Natural killer cell treated with Interleukin-12 subunit alpha and Interleukin-12 subunit beta and Interleukin-15 and Interleukin-18, amount 100 ng/mL, for 72 hours (primary cell): Measurements from ENCODE around the gene DCUN1D1. TPM values are rescaled to one million over a fixed set of nuclear protein-coding genes. Genes with fewer than 3 reads are reported as not detected.

Experiments
- ATAC-seq, 2 donors: fragments of 150-1000 bp; cut with Tn5 transposase in 1 of 2; sonication (Bioruptor Pico), chemical (Tn5 transposase) in 1 of 2; 2 replicates each; pipeline ENCODE4 v1.10.0; 2021
- DNase-seq: peaks from one replicate; pipeline ENCODE4 v3.0.0; 2022; ENCODE audit warnings: low spot score
- H3K27ac Mint-ChIP-seq, 2 donors: 1 replicate in 1 of 2; 2 replicates in 1 of 2; pipeline ENCODE4 v1.8.0; 2022; ENCODE audit warnings: mixed read lengths in 2 of 2, mild to moderate bottlenecking in 1 of 2, moderate library complexity in 1 of 2
- H3K27me3 Mint-ChIP-seq, 2 donors: 1 replicate in 1 of 2; 2 replicates in 1 of 2; pipeline ENCODE4 v1.8.0; 2022; ENCODE audit warnings: mixed read lengths in 2 of 2
- H3K36me3 Mint-ChIP-seq: one replicate; pipeline ENCODE4 v1.8.0; 2022; ENCODE audit warnings: mixed read lengths
- H3K4me1 Mint-ChIP-seq, 2 donors: 1 replicate in 1 of 2; 2 replicates in 1 of 2; pipeline ENCODE4 v1.8.0; 2022; ENCODE audit warnings: low read depth in 2 of 2, mixed read lengths in 2 of 2, mild to moderate bottlenecking in 1 of 2
- H3K4me3 Mint-ChIP-seq: one replicate; pipeline ENCODE4 v1.8.0; 2022; ENCODE audit warnings: mixed read lengths
- H3K9me3 Mint-ChIP-seq: 2 replicates; pipeline ENCODE4 v1.8.0; 2022; ENCODE audit warnings: mixed read lengths
- total RNA-seq, 2 donors: library from RNA; stranded (reverse); gene quantifications; one replicate each; pipeline ENCODE4 v1.2.3, GENCODE V29; 2022

Gene DCUN1D1
- total RNA-seq, 2 donors from 2014 or later = 49.6 to 55.9 TPM

GRCh38 chr3:182936918-182937285, 43.4 kb downstream of the DCUN1D1 start:
- no peak overlapping the region for H3K27ac Mint-ChIP-seq

GRCh38 chr3:182936239-182936917, 44.0 kb downstream of the DCUN1D1 start:
- Mint-ChIP-seq H3K27me3 (no peaks in the 10 kb centered on the region), H3K36me3 (peaks cover 10% of the 10 kb centered on the region), H3K4me1 (peaks cover 11 to 14% of the 10 kb centered on the region in 2 donors), H3K27ac (peak overlapping the region in 1 of 2 donors; percentile 56), H3K4me3 (no peak overlapping the region), H3K9me3 (peaks cover 3% of the 10 kb centered on the region)
- no peak for DNase-seq
- ATAC-seq = no peak

More at GRCh38 chr3:182936918-182937285, 43.4 kb downstream of the DCUN1D1 start:
- ATAC-seq (no peak), DNase-seq (no peak)
- Mint-ChIP-seq H3K4me1 (peaks cover 11 to 14% of the 10 kb centered on the region in 2 donors), H3K4me3 (no peak overlapping the region), H3K36me3 (peaks cover 9% of the 10 kb centered on the region), H3K9me3 (peaks cover 3% of the 10 kb centered on the region), H3K27me3 (no peaks in the 10 kb centered on the region)

- no peaks in the 10 kb centered on the region for H3K27me3 Mint-ChIP-seq
- peaks cover 11 to 14% of the 10 kb centered on the region in 2 donors for H3K4me1 Mint-ChIP-seq
- H3K36me3 Mint-ChIP-seq = peaks cover 16% of the 10 kb centered on the region
- H3K27ac Mint-ChIP-seq = peak overlapping the region in 1 of 2 donors; percentile 56
- no peak overlapping the region for H3K4me3 Mint-ChIP-seq
- peaks cover 3% of the 10 kb centered on the region for H3K9me3 Mint-ChIP-seq
- DNase-seq = no peak
- no peak for ATAC-seq
These were observed 44.5 kb downstream of the DCUN1D1 start for GRCh38 chr3:182935803-182936202.

- Mint-ChIP-seq H3K4me3 (no peak overlapping the region), H3K36me3 (peaks cover 7% of the 10 kb centered on the region), H3K9me3 (no peaks in the 10 kb centered on the region), H3K4me1 (peaks cover 22 to 23% of the 10 kb centered on the region in 2 donors), H3K27me3 (no peaks in the 10 kb centered on the region), H3K27ac (peak overlapping the region; percentile 6 to 15)
- DNase-seq (no peak), ATAC-seq (no peak)
These were observed 54.4 kb downstream of the DCUN1D1 start for GRCh38 chr3:182925944-182926337.

- ATAC-seq = no peak
- Mint-ChIP-seq H3K4me1 (peaks cover 22 to 23% of the 10 kb centered on the region in 2 donors), H3K27ac (peak overlapping the region; percentile 15 to 29), H3K4me3 (no peak overlapping the region), H3K27me3 (no peaks in the 10 kb centered on the region), H3K9me3 (no peaks in the 10 kb centered on the region), H3K36me3 (peaks cover 5% of the 10 kb centered on the region)
- DNase-seq = no peak
These were observed 54.9 kb downstream of the DCUN1D1 start for GRCh38 chr3:182925330-182925943.

- Mint-ChIP-seq H3K9me3 (no peaks in the 10 kb centered on the region), H3K4me1 (peaks cover 16% of the 10 kb centered on the region in 2 donors), H3K27ac (no peak overlapping the region), H3K36me3 (no peaks in the 10 kb centered on the region), H3K27me3 (no peaks in the 10 kb centered on the region), H3K4me3 (no peak overlapping the region)
- ATAC-seq (no peak), DNase-seq (no peak)
These were observed 58.5 kb downstream of the DCUN1D1 start for GRCh38 chr3:182921665-182922355.

- no peaks in the 10 kb centered on the region for H3K27me3 Mint-ChIP-seq
- ATAC-seq (peak in 1 of 2 donors; percentile 36), DNase-seq (no peak)
- H3K36me3 Mint-ChIP-seq = no peaks in the 10 kb centered on the region
- H3K4me3 Mint-ChIP-seq = no peak overlapping the region
- H3K27ac Mint-ChIP-seq = no peak overlapping the region
- no peaks in the 10 kb centered on the region for H3K9me3 Mint-ChIP-seq
- H3K4me1 Mint-ChIP-seq = peaks cover 7 to 8% of the 10 kb centered on the region in 2 donors
These were observed 59.7 kb downstream of the DCUN1D1 start for GRCh38 chr3:182920515-182921084.

- no peak overlapping the region for H3K27ac Mint-ChIP-seq
- DNase-seq (no peak), ATAC-seq (no peak)
- peaks cover 1 to 3% of the 10 kb centered on the region in 2 donors for H3K4me1 Mint-ChIP-seq
- H3K27me3 Mint-ChIP-seq = no peaks in the 10 kb centered on the region
- H3K4me3 Mint-ChIP-seq = no peak overlapping the region
- peaks cover under 1% of the 10 kb centered on the region for H3K36me3 Mint-ChIP-seq
- no peaks in the 10 kb centered on the region for H3K9me3 Mint-ChIP-seq
These were observed 60.4 kb downstream of the DCUN1D1 start for GRCh38 chr3:182919866-182920357.

GRCh38 chr3:182917134-182917533, 63.2 kb downstream of the DCUN1D1 start:
- H3K4me1 Mint-ChIP-seq = peaks cover 17 to 27% of the 10 kb centered on the region in 2 donors
- H3K36me3 Mint-ChIP-seq = peaks cover 7% of the 10 kb centered on the region
- H3K27ac Mint-ChIP-seq = no peak overlapping the region
- no peaks in the 10 kb centered on the region for H3K27me3 Mint-ChIP-seq
- H3K4me3 Mint-ChIP-seq = no peak overlapping the region
- H3K9me3 Mint-ChIP-seq = no peaks in the 10 kb centered on the region
- DNase-seq (no peak), ATAC-seq (no peak)

- DNase-seq = no peak
- Mint-ChIP-seq H3K4me1 (peaks cover 35 to 50% of the 10 kb centered on the region in 2 donors), H3K4me3 (peak overlapping the region; percentile 25), H3K27me3 (no peaks in the 10 kb centered on the region), H3K9me3 (no peaks in the 10 kb centered on the region), H3K27ac (peak overlapping the region; percentile 42 to 88), H3K36me3 (peaks cover 7% of the 10 kb centered on the region)
- ATAC-seq = peak in 1 of 2 donors; percentile 39
These were observed 66.0 kb downstream of the DCUN1D1 start for GRCh38 chr3:182914341-182914740.

- Mint-ChIP-seq H3K4me3 (peak overlapping the region; percentile 53), H3K4me1 (peaks cover 38 to 54% of the 10 kb centered on the region in 2 donors), H3K9me3 (no peaks in the 10 kb centered on the region), H3K36me3 (peaks cover 7% of the 10 kb centered on the region), H3K27me3 (no peaks in the 10 kb centered on the region), H3K27ac (peak overlapping the region; percentile 42 to 88)
- DNase-seq (no peak), ATAC-seq (peak; percentile 34 to 60)
These were observed 66.4 kb downstream of the DCUN1D1 start for GRCh38 chr3:182913889-182914288.

GRCh38 chr3:182912474-182912873, 67.9 kb downstream of the DCUN1D1 start:
- Mint-ChIP-seq H3K4me1 (peaks cover 38 to 55% of the 10 kb centered on the region in 2 donors), H3K9me3 (no peaks in the 10 kb centered on the region), H3K27ac (peak overlapping the region; percentile 69 to 72), H3K36me3 (peaks cover 7% of the 10 kb centered on the region), H3K27me3 (no peaks in the 10 kb centered on the region), H3K4me3 (no peak overlapping the region)
- DNase-seq (no peak), ATAC-seq (no peak)

GRCh38 chr3:182911782-182912111, 68.6 kb downstream of the DCUN1D1 start:
- ATAC-seq (peak; percentile 29 to 35), DNase-seq (no peak)
- Mint-ChIP-seq H3K9me3 (no peaks in the 10 kb centered on the region), H3K4me3 (peak overlapping the region; percentile 21), H3K36me3 (peaks cover 7% of the 10 kb centered on the region), H3K27me3 (no peaks in the 10 kb centered on the region), H3K4me1 (peaks cover 38 to 55% of the 10 kb centered on the region in 2 donors), H3K27ac (peak overlapping the region; percentile 38 to 69)
